ENCODE data around the gene PPP1R11. TPM values are rescaled to one million over a fixed set of nuclear protein-coding genes. Genes with fewer than 3 reads are reported as not detected.

PPP1R11 gene
- total and polyA plus RNA-seq, 9 of the 15 experiments (the other 6 are each of a cell fraction or from before 2014, with no cell fraction given): 17.8 to 94.8 (median 44.6) TPM

- TF ChIP-seq CBX8 (IDR thresholded peaks at IDR 0.05; ENCODE audit: borderline replicate concordance, extremely low read depth, low read depth, low read length, poor library complexity, severe bottlenecking): no peak
- no peak for TF ChIP-seq MGA (IDR thresholded peaks at IDR 0.05)
- no peak for TF ChIP-seq ZNF24 (IDR thresholded peaks at IDR 0.05)
- no peak for TF ChIP-seq NBN (IDR thresholded peaks at IDR 0.05; ENCODE audit: low read depth)
Observed at GRCh38 chr6:30087876-30088275, 20.9 kb downstream of the PPP1R11 start (continued).
